IMR-90 (cell line): ENCODE measurements around the gene VDAC2. TPM values are rescaled to one million over a fixed set of nuclear protein-coding genes. Genes with fewer than 3 reads are reported as not detected.

Source experiments
- ATAC-seq: fragments of 200-7000 bp; cut with Tn5 transposase; 2 replicates; pipeline ENCODE4 v1.9.1; 2020; ENCODE audit warnings: low read depth, mild to moderate bottlenecking, moderate library complexity
- BruUV-seq: library from RNA; stranded (reverse); fragments of 400-500 nt; replicated peaks from 2 replicates; lab custom pipeline; 2021; lab: Mats Ljungman, UMichigan
- CTCF ChIA-PET: fragments of 300-600 bp; formaldehyde crosslinking; extraction: SDS; loops from one replicate; lab custom pipeline; 2021; ENCODE audit warnings: antibody characterized with exemption; lab: Yijun Ruan, JAX
- POLR2A ChIA-PET: fragments of 300-600 bp; sonication (Branson Sonifier 250); formaldehyde crosslinking; loops from one replicate; lab custom pipeline; 2022; ENCODE audit warnings: antibody characterized with exemption; ENCODE audit not compliant: unreplicated experiment; lab: Charles Lee
- DNase-seq: peaks from one replicate; pipeline ENCODE4 v3.0.0; 2013
- H2AFZ ChIP-seq: replicated peaks from 2 replicates; pipeline ENCODE3; 2013; ENCODE audit warnings: low read length, mild to moderate bottlenecking; ENCODE audit not compliant: poor library complexity
- H2AK5ac ChIP-seq: 2 replicates; pipeline ENCODE4 v1.6.1; 2013; ENCODE audit warnings: low read depth, low read length, inconsistent platforms
- H2AK9ac ChIP-seq: replicated peaks from 2 replicates; pipeline ENCODE3; 2013; ENCODE audit warnings: mild to moderate bottlenecking, low read depth, low read length, moderate library complexity; ENCODE audit not compliant: poor library complexity
- H2BK120ac ChIP-seq: 2 replicates; pipeline ENCODE4 v1.6.1; 2013; ENCODE audit warnings: low read depth, low read length, inconsistent platforms
- H2BK15ac ChIP-seq: 3 replicates; pipeline ENCODE4 v1.6.1; 2013; ENCODE audit warnings: low read depth, low read length, inconsistent platforms
- H2BK20ac ChIP-seq: 2 replicates; pipeline ENCODE4 v1.6.1; 2013; ENCODE audit warnings: low read depth, mild to moderate bottlenecking, inconsistent platforms, low read length, moderate library complexity
- H2BK5ac ChIP-seq: 2 replicates; pipeline ENCODE4 v1.6.1; 2013; ENCODE audit warnings: mild to moderate bottlenecking, low read depth, low read length, inconsistent platforms; ENCODE audit not compliant: poor library complexity, severe bottlenecking
- H3K14ac ChIP-seq: replicated peaks from 2 replicates; pipeline ENCODE4 v1.6.1; 2013; ENCODE audit warnings: low read depth, low read length, inconsistent platforms
- H3K18ac ChIP-seq: 2 replicates; pipeline ENCODE4 v1.6.1; 2013; ENCODE audit warnings: low read depth, low read length, control low read depth
- H3K23ac ChIP-seq: 2 replicates; pipeline ENCODE4 v1.6.1; 2013; ENCODE audit warnings: low read depth, low read length, inconsistent platforms
- H3K27ac ChIP-seq: 2 replicates; pipeline ENCODE4 v1.5.1; 2013; ENCODE audit warnings: mild to moderate bottlenecking, control low read depth, low read length; ENCODE audit not compliant: insufficient read depth
- H3K27me3 ChIP-seq: 2 replicates; pipeline ENCODE4 v1.6.1; 2013; ENCODE audit warnings: low read length; ENCODE audit not compliant: control insufficient read depth, insufficient read depth
- H3K36me3 ChIP-seq: 2 replicates; pipeline ENCODE4 v1.6.1; 2013; ENCODE audit warnings: low read length, mixed read lengths; ENCODE audit not compliant: control insufficient read depth, insufficient read depth
- H3K4ac ChIP-seq: 2 replicates; pipeline ENCODE4 v1.6.1; 2013; ENCODE audit warnings: low read depth, low read length, inconsistent platforms
- H3K4me1 ChIP-seq: 2 replicates; pipeline ENCODE4 v1.6.1; 2013; ENCODE audit warnings: low read length, mixed read lengths; ENCODE audit not compliant: control insufficient read depth, insufficient read depth
- H3K4me2 ChIP-seq: 2 replicates; pipeline ENCODE4 v1.6.1; 2013; ENCODE audit warnings: low read depth, mild to moderate bottlenecking, control low read depth, low read length, moderate library complexity
- H3K4me3 ChIP-seq: 2 replicates; pipeline ENCODE4 v1.5.1; 2013; ENCODE audit warnings: low read depth, mild to moderate bottlenecking, control low read depth, low read length, moderate library complexity; ENCODE audit not compliant: insufficient read depth
- H3K56ac ChIP-seq: 2 replicates; pipeline ENCODE4 v1.6.1; 2013; ENCODE audit warnings: low read length, inconsistent platforms; ENCODE audit not compliant: insufficient read depth; ENCODE audit errors: extremely low read depth
- H3K79me1 ChIP-seq, 2 experiments: 2 replicates each; pipeline ENCODE4 v1.6.1; 2013; ENCODE audit warnings: low read length in 2 of 2, inconsistent platforms in 1 of 2, low read depth in 1 of 2
- H3K9ac ChIP-seq: 2 replicates; pipeline ENCODE4 v1.6.1; 2013; ENCODE audit warnings: low read depth, low read length, control low read depth
- H3K9me1 ChIP-seq: 2 replicates; pipeline ENCODE4 v1.6.1; 2013; ENCODE audit warnings: low read length, inconsistent platforms; ENCODE audit not compliant: insufficient read depth
- H3K9me3 ChIP-seq: 2 replicates; pipeline ENCODE4 v1.6.1; 2013; ENCODE audit warnings: low read length; ENCODE audit not compliant: control insufficient read depth, insufficient read depth
- H4K20me1 ChIP-seq: 2 replicates; pipeline ENCODE4 v1.6.1; 2013; ENCODE audit warnings: low read length, inconsistent platforms; ENCODE audit not compliant: insufficient read depth
- H4K5ac ChIP-seq: 2 replicates; pipeline ENCODE4 v1.6.1; 2013; ENCODE audit warnings: mild to moderate bottlenecking, low read depth, low read length, control low read depth
- H4K8ac ChIP-seq, 2 experiments: 2 replicates each; pipeline ENCODE4 v1.6.1; 2013; ENCODE audit warnings: low read depth in 2 of 2, low read length in 2 of 2, control low read depth in 1 of 2, inconsistent platforms in 1 of 2
- H4K91ac ChIP-seq: 2 replicates; pipeline ENCODE4 v1.6.1; 2013; ENCODE audit warnings: low read depth, low read length, inconsistent platforms; ENCODE audit not compliant: insufficient read depth
- BHLHE40 ChIP-seq: fragments of 150-350 bp; IDR thresholded peaks from 2 replicates; pipeline ENCODE4 v1.6.1; 2016; ENCODE audit warnings: mild to moderate bottlenecking, low read depth, low read length
- CEBPB ChIP-seq: IDR thresholded peaks from 2 replicates; pipeline ENCODE4 v1.6.1; 2012; ENCODE audit warnings: low read depth, low read length, improper control_type of control experiment
- MAFK ChIP-seq: IDR thresholded peaks from 2 replicates; pipeline ENCODE4 v1.6.1; 2012; ENCODE audit warnings: low read depth, low read length, improper control_type of control experiment
- NFE2L2 ChIP-seq: fragments of 150-350 bp; IDR thresholded peaks from 2 replicates; pipeline ENCODE4 v1.6.1; 2016; ENCODE audit warnings: low read depth, mild to moderate bottlenecking, low read length
- RFX5 ChIP-seq: IDR thresholded peaks from 2 replicates; pipeline ENCODE4 v1.8.0; 2012; ENCODE audit warnings: low read depth, mild to moderate bottlenecking, low read length, moderate library complexity
- WGBS, 2 experiments: methylation state at CpG; one replicate each; pipeline versions ENCODE4 v1.1.5 to v1.1.7; 2013; ENCODE audit warnings: missing lambda C conversion rate in 2 of 2; ENCODE audit not compliant: insufficient read length in 1 of 2; ENCODE audit errors: extremely low coverage in 2 of 2; 5-methylcytosine and 5-hydroxymethylcytosine counted together
- dilution Hi-C: fragments of 300-500 bp; cut with HindIII; formaldehyde crosslinking; loops from one replicate; pipeline ENCODE4 v1.14.3; 2018; ENCODE audit warnings: low sequenced_read_pairs; ENCODE audit not compliant: unreplicated experiment
- in situ Hi-C: fragments of 300-500 bp; cut with MboI; formaldehyde crosslinking; loops from 3 replicates; pipeline ENCODE4 v1.14.3; 2019; ENCODE audit warnings: low sequenced_read_pairs, inconsistent platforms, mixed read lengths
- intact Hi-C: fragments of 100-400 bp; cut with micrococcal nuclease; formaldehyde crosslinking; loops from 2 replicates; pipeline ENCODE4 v1.10.0; 2022
- polyA plus RNA-seq, 3 experiments: library from polyadenylated mRNA; depleted of rRNA; stranded (reverse); fragments of >200 nt; gene quantifications; 2 replicates each; pipeline ENCODE4 v1.2.3, GENCODE V29; 2012; ENCODE audit warnings: low replicate concordance in 1 of 3
- total RNA-seq: library from RNA; depleted of rRNA; stranded (reverse); fragments of >200 nt; gene quantifications from 2 replicates; pipeline ENCODE4 v1.2.3, GENCODE V29; 2012
- TF ChIP-seq, protein P1 (sequence below): fragments of 150-350 bp; IDR thresholded peaks from 2 replicates; pipeline ENCODE4 v1.6.1; 2017; ENCODE audit warnings: mild to moderate bottlenecking, antibody characterized with exemption, low read length, low read depth

VDAC2 gene
- total and polyA plus RNA-seq, 2 of the 4 experiments (the other 2 are of a cell fraction), result 122 to 139 TPM

DNA sequence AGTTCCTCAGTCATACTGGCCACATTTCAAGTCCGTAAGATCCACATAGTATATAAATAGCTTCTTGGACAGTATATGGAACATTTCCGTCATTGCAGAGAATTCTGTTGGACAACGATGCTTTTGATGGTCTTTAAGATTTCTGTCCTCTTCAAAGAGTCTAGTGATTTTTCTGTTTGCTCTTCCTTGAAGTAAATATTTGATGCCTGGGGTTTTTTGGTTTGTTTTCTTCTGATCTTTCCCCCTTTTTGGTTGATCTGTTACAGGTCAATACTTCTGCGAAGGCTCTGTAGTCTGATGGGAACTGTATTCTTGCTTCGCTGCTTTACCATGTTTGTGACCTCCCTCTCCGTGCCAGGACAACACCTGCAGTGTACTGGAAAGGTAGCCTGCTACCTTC, 42.3 kb upstream of the VDAC2 start:
- Histone ChIP-seq H3K36me3 (peaks cover 21% of the 10 kb centered on the region), H3K79me1 (peaks cover 6 to 35% of the 10 kb centered on the region in 2 experiments), H3K56ac (no peak overlapping the region), H3K27me3 (no peaks in the 10 kb centered on the region), H3K4ac (no peak overlapping the region), H4K20me1 (no peaks in the 10 kb centered on the region), H3K23ac (no peak overlapping the region), H2AK9ac (no peak overlapping the region), H4K91ac (no peak overlapping the region), H3K4me3 (no peak overlapping the region), H2AK5ac (no peak overlapping the region), H2BK20ac (no peak overlapping the region), H3K18ac (no peak overlapping the region), H3K9me1 (peaks cover 5% of the 10 kb centered on the region; the same call in 1 of the 2 replicates), H2AFZ (no peak overlapping the region), H3K4me2 (no peak overlapping the region), H4K5ac (no peak overlapping the region), H3K9ac (no peak overlapping the region), H2BK5ac (no peak overlapping the region), H3K14ac (no peak overlapping the region), H3K4me1 (peaks cover 2% of the 10 kb centered on the region; the same call in 1 of the 2 replicates), H4K8ac (no peak overlapping the region), H2BK15ac (no peak overlapping the region), H3K27ac (no peak overlapping the region), H3K9me3 (no peaks in the 10 kb centered on the region), H2BK120ac (no peak overlapping the region)
- intact Hi-C loops, result no loop called here
- ATAC-seq (no peak), DNase-seq (no peak)
- BruUV-seq, result no TSS peak
- ChIA-PET POLR2A (no interaction called here), CTCF (interaction anchor here (0.5 kb wide), 1 partner anchor 31 kb away, joined by 3 read pairs; no protein-coding TSS in a partner anchor)
- TF ChIP-seq MAFK (no peak), RFX5 (no peak), NFE2L2 (no peak), CEBPB (no peak), BHLHE40 (no peak)
- TF ChIP-seq, protein P1, sequence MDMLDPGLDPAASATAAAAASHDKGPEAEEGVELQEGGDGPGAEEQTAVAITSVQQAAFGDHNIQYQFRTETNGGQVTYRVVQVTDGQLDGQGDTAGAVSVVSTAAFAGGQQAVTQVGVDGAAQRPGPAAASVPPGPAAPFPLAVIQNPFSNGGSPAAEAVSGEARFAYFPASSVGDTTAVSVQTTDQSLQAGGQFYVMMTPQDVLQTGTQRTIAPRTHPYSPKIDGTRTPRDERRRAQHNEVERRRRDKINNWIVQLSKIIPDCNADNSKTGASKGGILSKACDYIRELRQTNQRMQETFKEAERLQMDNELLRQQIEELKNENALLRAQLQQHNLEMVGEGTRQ, result no peak
- dilution Hi-C loops, result no loop called here
- no CpG with 5 or more reads among the region's 6 CpGs for WGBS, 2 experiments
- in situ Hi-C loops, result no loop called here
